ENCODE data around the gene SLC4A5. TPM values are rescaled to one million over a fixed set of nuclear protein-coding genes. Genes with fewer than 3 reads are reported as not detected.

SLC4A5 gene
- total and polyA plus RNA-seq, 2 of the 8 experiments (the other 6 are each of a cell fraction or from before 2014, with no cell fraction given), result 0.42 to 0.52 TPM

- CTCF ChIA-PET (ENCODE audit: partially characterized antibody), result interaction anchor here (1.2 to 1.7 kb wide), 3 partner anchors 10 to 82 kb away, joined by 3 to 6 read pairs (median 4); no protein-coding TSS in a partner anchor
- no peaks in the 10 kb centered on the region for H3K9me3 ChIP-seq (ENCODE audit: insufficient read depth in 2 of 2, low read depth in 1 of 2, low read length in 1 of 2)
- no peak for DNase-seq (ENCODE audit: low read depth in 1 of 2, low spot score in 2 of 2)
- H3K4me2 ChIP-seq (ENCODE audit: insufficient read depth in 1 of 2, low read depth in 2 of 2, low read length in 2 of 2), result no peak overlapping the region
- no peak overlapping the region for H2BK5ac ChIP-seq (ENCODE audit: low read depth, low read length)
- H3K27me3 ChIP-seq (replicated peaks in 1 of 4; ENCODE audit: control insufficient read depth in 3 of 4, extremely low read depth in 1 of 4, insufficient read depth in 3 of 4, low read length in 3 of 4), result no peaks in the 10 kb centered on the region; a peak in 3 of 7 replicates
- no peak for TF ChIP-seq EP300 (IDR thresholded peaks at IDR 0.05; ENCODE audit: borderline replicate concordance in 1 of 2, low read depth in 2 of 2, low read length in 2 of 2)
- WGBS, 2 experiments (ENCODE audit: extremely low coverage in 1 of 2, insufficient coverage in 1 of 2, insufficient read length in 1 of 2, insufficient replicate concordance in 2 of 2, low coverage in 1 of 2, low lambda C conversion rate in 2 of 2, missing lambda C conversion rate in 1 of 2), result 78% methylated on average over 4 of the region's 4 CpGs; no CpG with 5 or more reads in 1 of the 2 experiments
- no peak overlapping the region for H3K4me3 ChIP-seq (ENCODE audit: extremely low read depth in 1 of 4, insufficient read depth in 2 of 4, low read depth in 3 of 4, low read length in 4 of 4)
- H3K14ac ChIP-seq (ENCODE audit: insufficient read length), result no peak overlapping the region
- no peak overlapping the region for H2BK15ac ChIP-seq (ENCODE audit: low read length)
- no peaks in the 10 kb centered on the region for H4K20me1 ChIP-seq (replicated peaks in 1 of 2; ENCODE audit: control insufficient read depth in 1 of 2, insufficient read depth in 2 of 2, low read length in 2 of 2)
- H3K23ac ChIP-seq (ENCODE audit: insufficient read length), result no peak overlapping the region
- H3K9ac ChIP-seq (replicated peaks in 1 of 4; ENCODE audit: extremely low read depth in 1 of 4, low read depth in 3 of 4, low read length in 3 of 4), result no peak overlapping the region
- H3K4me1 ChIP-seq (replicated peaks in 1 of 4; ENCODE audit: control insufficient read depth in 3 of 4, insufficient read depth in 4 of 4, low read length in 3 of 4), result peaks cover 0 to 2% (median 0%) of the 10 kb centered on the region in 4 experiments; a peak in 1 of 7 replicates
- H2BK20ac ChIP-seq (ENCODE audit: low read length), result no peak overlapping the region
- H3K79me2 ChIP-seq (ENCODE audit: control insufficient read depth in 1 of 2, insufficient read depth in 2 of 2, low read length in 2 of 2), result no peaks in the 10 kb centered on the region
- POLR2A ChIA-PET (ENCODE audit: partially characterized antibody), result interaction anchor here (0.6 to 1.1 kb wide), 3 partner anchors 13 to 36 kb away, joined by 3 read pairs; no protein-coding TSS in a partner anchor
- H2AK5ac ChIP-seq (ENCODE audit: low read depth, low read length), result no peak overlapping the region
- H4K5ac ChIP-seq (ENCODE audit: insufficient read length, low read depth, low read length), result no peak overlapping the region
- no peaks in the 10 kb centered on the region for H3K79me1 ChIP-seq (ENCODE audit: low read depth, low read length)
- no peaks in the 10 kb centered on the region for H3K23me2 ChIP-seq (ENCODE audit: low read depth, low read length)
- H2BK12ac ChIP-seq (ENCODE audit: low read depth, low read length), result no peak overlapping the region
- H3K27ac ChIP-seq (ENCODE audit: low read depth, low read length), result no peak overlapping the region
- FAIRE-seq, result no peak
- H3K4ac ChIP-seq (replicated peaks; ENCODE audit: insufficient read length, low read depth, low read length), result no peak overlapping the region
- H4K8ac ChIP-seq (ENCODE audit: extremely low read depth, insufficient read depth, low read length), result no peak overlapping the region
- no peak overlapping the region for H4K91ac ChIP-seq (replicated peaks; ENCODE audit: insufficient read length, low read length)
- no peak overlapping the region for H2BK120ac ChIP-seq (replicated peaks; ENCODE audit: low read depth, low read length)
- no peaks in the 10 kb centered on the region for H3K36me3 ChIP-seq (ENCODE audit: control insufficient read depth in 2 of 4, insufficient read depth in 4 of 4, low read length in 3 of 4)
- no peak overlapping the region for H3K18ac ChIP-seq (ENCODE audit: extremely low read depth, low read length)
- no peak overlapping the region for H3K56ac ChIP-seq (replicated peaks; ENCODE audit: insufficient read length, low read depth, low read length)
- H2AFZ ChIP-seq (ENCODE audit: low read length), result no peak overlapping the region
Measured at GRCh38 chr2:74253971-74254310, 89.3 kb downstream of the SLC4A5 start.

All from H1 (cell line).